B cell (primary cell): ENCODE data around the gene ABCA12. TPM values are rescaled to one million over a fixed set of nuclear protein-coding genes. Genes with fewer than 3 reads are reported as not detected.

ENCODE experiments used
- ATAC-seq: fragments of 200-7000 bp; cut with Tn5 transposase; one replicate; pipeline ENCODE4 v1.10.0; 2021; ENCODE audit warnings: low read depth, mild to moderate bottlenecking, moderate number of reproducible peaks, moderate library complexity
- CTCF ChIA-PET: fragments of 350-600 bp; sonication (Branson Sonifier 250); formaldehyde crosslinking; loops from one replicate; lab custom pipeline; 2021; ENCODE audit warnings: antibody characterized with exemption, inconsistent platforms; lab: Charles Lee
- POLR2A ChIA-PET: fragments of 350-600 bp; sonication (Branson Sonifier 250); formaldehyde crosslinking; loops from one replicate; lab custom pipeline; 2021; ENCODE audit warnings: antibody characterized with exemption; lab: Charles Lee
- DNase-seq: peaks from one replicate; pipeline ENCODE4 v3.0.0; 2013
- H2AFZ ChIP-seq: 2 replicates; pipeline ENCODE4 v1.6.1; 2012; ENCODE audit warnings: mild to moderate bottlenecking, low read depth, low read length; ENCODE audit not compliant: insufficient read depth, poor library complexity, severe bottlenecking
- H3K27ac ChIP-seq, 2 donors: 1 replicate in 1 of 2; 2 replicates in 1 of 2; pipeline ENCODE4 v1.5.1; 2012 to 2013; ENCODE audit warnings: low read length in 2 of 2, mild to moderate bottlenecking in 2 of 2, moderate library complexity in 1 of 2
- H3K27me3 ChIP-seq, 4 experiments: fragments of 200-600 bp in 1 of 4; sonication (generic) in 1 of 4; replicated peaks in 1 of 4; 1 replicate in 2 of 4; 2 replicates in 2 of 4; pipeline versions ENCODE4 v1.6.1 to v1.7.0; 2013 to 2016; ENCODE audit warnings: low read length in 3 of 4, mild to moderate bottlenecking in 2 of 4, mixed read lengths in 1 of 4, moderate library complexity in 1 of 4; ENCODE audit not compliant: insufficient read depth in 4 of 4, control insufficient read depth in 3 of 4; ENCODE audit errors: control extremely low read depth in 1 of 4
- H3K36me3 ChIP-seq, 2 experiments: replicated peaks in 1 of 2; 1 replicate in 1 of 2; 2 replicates in 1 of 2; pipeline versions ENCODE4 v1.6.1 to v1.7.1; 2013; ENCODE audit warnings: low read length in 1 of 2; ENCODE audit not compliant: insufficient read depth in 2 of 2, control insufficient read depth in 1 of 2; ENCODE audit errors: control extremely low read depth in 1 of 2, extremely low read depth in 1 of 2
- H3K4me1 ChIP-seq, 2 donors: fragments of 200-600 bp in 1 of 2; sonication (generic) in 1 of 2; 1 replicate in 1 of 2; 2 replicates in 1 of 2; pipeline versions ENCODE4 v1.5.1 to v1.6.1; 2013 to 2017; ENCODE audit warnings: low read length in 2 of 2; ENCODE audit not compliant: control insufficient read depth in 2 of 2, insufficient read depth in 2 of 2
- H3K4me2 ChIP-seq: replicated peaks from 2 replicates; pipeline ENCODE3; 2012; ENCODE audit warnings: mild to moderate bottlenecking, low read depth, low read length; ENCODE audit not compliant: poor library complexity, severe bottlenecking
- H3K4me3 ChIP-seq, 5 experiments: fragments of 200-600 bp in 1 of 5; sonication (generic) in 1 of 5; 1 replicate in 3 of 5; 2 replicates in 2 of 5; pipeline versions ENCODE4 v1.5.1 to v1.7.0; 2011 to 2016; ENCODE audit warnings: low read length in 4 of 5, mild to moderate bottlenecking in 4 of 5, low read depth in 2 of 5, control low read depth in 1 of 5, moderate library complexity in 1 of 5; ENCODE audit not compliant: insufficient read depth in 1 of 5; ENCODE audit errors: control extremely low read depth in 1 of 5, extremely low read depth in 1 of 5
- H3K79me2 ChIP-seq: fragments of 200-600 bp; sonication (generic); one replicate; pipeline ENCODE4 v1.6.0; 2016; ENCODE audit warnings: low read length; ENCODE audit not compliant: control insufficient read depth, insufficient read depth
- H3K9ac ChIP-seq: fragments of 200-600 bp; sonication (generic); 2 replicates; pipeline ENCODE4 v1.6.1; 2017; ENCODE audit warnings: mild to moderate bottlenecking, low read length, moderate library complexity
- H3K9me3 ChIP-seq, 3 donors: one replicate each; pipeline versions ENCODE4 v1.6.1 to v1.7.1; 2013; ENCODE audit warnings: low read length in 2 of 3; ENCODE audit not compliant: control insufficient read depth in 2 of 3, insufficient read depth in 1 of 3; ENCODE audit errors: control extremely low read depth in 1 of 3
- H4K20me1 ChIP-seq: 2 replicates; pipeline ENCODE4 v1.6.0; 2012; ENCODE audit warnings: mild to moderate bottlenecking, low read length; ENCODE audit not compliant: insufficient read depth, control insufficient read depth, poor library complexity, severe bottlenecking
- H3K27ac Mint-ChIP-seq: one replicate; pipeline ENCODE4 v1.8.0; 2021; ENCODE audit warnings: mixed read lengths
- H3K27me3 Mint-ChIP-seq: one replicate; pipeline ENCODE4 v1.8.0; 2021; ENCODE audit warnings: mixed read lengths
- H3K4me1 Mint-ChIP-seq: one replicate; pipeline ENCODE4 v1.8.0; 2021; ENCODE audit warnings: mixed read lengths
- H3K4me3 Mint-ChIP-seq: one replicate; pipeline ENCODE4 v1.8.0; 2021; ENCODE audit warnings: mixed read lengths
- H3K9me3 Mint-ChIP-seq: one replicate; pipeline ENCODE4 v1.8.0; 2022; ENCODE audit warnings: mixed read lengths; ENCODE audit not compliant: insufficient read depth
- CTCF ChIP-seq: fragments of 200-600 bp; IDR thresholded peaks from one replicate; pipeline ENCODE4 v1.8.0; 2022; ENCODE audit warnings: antibody characterized with exemption, mild to moderate bottlenecking
- EZH2 ChIP-seq: IDR thresholded peaks from 2 replicates; pipeline ENCODE4 v1.6.1; 2012; ENCODE audit warnings: borderline replicate concordance, low read depth, mild to moderate bottlenecking, moderate library complexity, low read length; ENCODE audit not compliant: insufficient read depth, poor library complexity, severe bottlenecking
- WGBS: methylation state at CpG from one replicate; pipeline ENCODE4 v1.1.5; 2013; ENCODE audit warnings: missing lambda C conversion rate; ENCODE audit not compliant: insufficient coverage; 5-methylcytosine and 5-hydroxymethylcytosine counted together
- intact Hi-C: fragments of 100-400 bp; cut with micrococcal nuclease; formaldehyde crosslinking; loops from one replicate; pipeline ENCODE4 v1.10.0; 2022
- polyA plus RNA-seq: library from polyadenylated mRNA; depleted of rRNA; stranded (reverse); fragments of >200 nt; gene quantifications from 2 replicates; pipeline ENCODE4 v1.2.3, GENCODE V29; 2012
- total RNA-seq, 2 donors: library from RNA; stranded (reverse); fragments of 120-200 nt in 1 of 2; gene quantifications; 1 replicate in 1 of 2; 2 replicates in 1 of 2; pipeline versions ENCODE4 v1.2.3 to v1.2.4, GENCODE V29; 2013 to 2022

The ABCA12 gene
- total and polyA plus RNA-seq, 2 donors (not counting 1 experiment from before 2014, with no cell fraction given), result not detected

- no peak overlapping the region for H3K27ac Mint-ChIP-seq
- Histone ChIP-seq H2AFZ (no peak overlapping the region), H3K9me3 (no peaks in the 10 kb centered on the region), H3K4me3 (no peak overlapping the region), H3K27ac (no peak overlapping the region), H3K27me3 (no peaks in the 10 kb centered on the region), H3K4me2 (no peak overlapping the region), H3K36me3 (no peaks in the 10 kb centered on the region), H4K20me1 (no peaks in the 10 kb centered on the region), H3K9ac (no peak overlapping the region), H3K79me2 (no peaks in the 10 kb centered on the region), H3K4me1 (no peaks in the 10 kb centered on the region)
- H3K4me1 Mint-ChIP-seq, result no peaks in the 10 kb centered on the region
- intact Hi-C loops, result no loop called here
- TF ChIP-seq EZH2 (no peak), CTCF (no peak)
- DNase-seq (no peak), ATAC-seq (no peak)
- ChIA-PET POLR2A (no interaction called here), CTCF (interaction anchor here (1.0 kb wide), 1 partner anchor 23 kb away, joined by 3 read pairs; no protein-coding TSS in a partner anchor)
- no peaks in the 10 kb centered on the region for H3K27me3 Mint-ChIP-seq
- no peaks in the 10 kb centered on the region for H3K9me3 Mint-ChIP-seq
- no CpG with 5 or more reads among the region's 3 CpGs for WGBS
- H3K4me3 Mint-ChIP-seq, result no peak overlapping the region
Measured at GRCh38 chr2:215110918-215111317, 27.5 kb downstream of the ABCA12 start.

GRCh38 chr2:215107216-215108056 is 31.0 kb downstream of the ABCA12 start:
- H3K27ac ChIP-seq, result no peak overlapping the region
- no peak for ATAC-seq
- ChIA-PET POLR2A (no interaction called here), CTCF (no interaction called here)
- DNase-seq, result no peak
- H3K4me1 Mint-ChIP-seq, result no peaks in the 10 kb centered on the region
- no peak overlapping the region for H3K4me3 Mint-ChIP-seq
- H3K36me3 ChIP-seq, result no peaks in the 10 kb centered on the region
- H3K9me3 ChIP-seq, result no peaks in the 10 kb centered on the region
- H3K4me3 ChIP-seq, result no peak overlapping the region
- H4K20me1 ChIP-seq, result no peaks in the 10 kb centered on the region
- no peak for TF ChIP-seq CTCF
- no peak for TF ChIP-seq EZH2
- no peaks in the 10 kb centered on the region for H3K9me3 Mint-ChIP-seq
- intact Hi-C loops, result no loop called here
- H3K27me3 ChIP-seq, result no peaks in the 10 kb centered on the region
- 95% methylated on average over 2 of the region's 5 CpGs for WGBS
- no peak overlapping the region for H3K27ac Mint-ChIP-seq
- H3K4me2 ChIP-seq, result no peak overlapping the region
- no peak overlapping the region for H3K9ac ChIP-seq
- H3K4me1 ChIP-seq, result no peaks in the 10 kb centered on the region
- no peak overlapping the region for H2AFZ ChIP-seq
- H3K27me3 Mint-ChIP-seq, result no peaks in the 10 kb centered on the region
- H3K79me2 ChIP-seq, result no peaks in the 10 kb centered on the region
